Keratinocyte (primary cell): ENCODE data around the gene BTG2.

ENCODE experiments used
- EZH2 ChIP-seq: IDR thresholded peaks from one replicate; pipeline ENCODE4 v1.6.1; 2012; ENCODE audit warnings: inconsistent platforms, mild to moderate bottlenecking, low read length, moderate library complexity
- TF ChIP-seq, protein P1 (sequence below), 3 experiments: IDR thresholded peaks in 1 of 3; conservative IDR thresholded peaks in 1 of 3; optimal IDR thresholded peaks in 1 of 3; 2 replicates in 2 of 3; 3 replicates in 1 of 3; pipeline versions ENCODE3 to v1.5.1; 2011; ENCODE audit warnings: low read length in 3 of 3, mild to moderate bottlenecking in 3 of 3, moderate library complexity in 2 of 3, control low read depth in 1 of 3, inconsistent platforms in 1 of 3; ENCODE audit not compliant: insufficient read depth in 2 of 3; ENCODE audit errors: extremely low read depth in 1 of 3

DNA sequence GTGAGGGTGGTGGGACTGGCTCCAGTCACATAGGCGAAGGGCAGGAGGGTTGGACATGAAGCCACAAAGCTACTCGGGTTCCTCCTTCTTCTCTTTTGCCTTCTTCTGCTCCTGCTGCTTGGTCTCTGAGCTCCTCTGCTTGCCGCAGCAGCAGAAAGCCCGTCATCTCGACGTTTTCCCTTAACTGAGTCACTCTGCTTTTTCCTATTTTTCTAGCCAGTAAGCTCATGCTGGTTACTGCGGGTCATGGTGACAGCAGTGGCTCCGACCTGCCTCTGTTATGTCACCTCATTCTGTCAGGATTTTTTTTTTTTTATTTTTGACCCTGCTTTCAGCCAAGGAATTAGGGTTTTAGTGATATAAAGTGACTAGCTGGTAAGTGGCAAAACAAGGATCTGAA lies 48.2 kb downstream of the BTG2 start:
- no peak for TF ChIP-seq EZH2
- TF ChIP-seq, protein P1, sequence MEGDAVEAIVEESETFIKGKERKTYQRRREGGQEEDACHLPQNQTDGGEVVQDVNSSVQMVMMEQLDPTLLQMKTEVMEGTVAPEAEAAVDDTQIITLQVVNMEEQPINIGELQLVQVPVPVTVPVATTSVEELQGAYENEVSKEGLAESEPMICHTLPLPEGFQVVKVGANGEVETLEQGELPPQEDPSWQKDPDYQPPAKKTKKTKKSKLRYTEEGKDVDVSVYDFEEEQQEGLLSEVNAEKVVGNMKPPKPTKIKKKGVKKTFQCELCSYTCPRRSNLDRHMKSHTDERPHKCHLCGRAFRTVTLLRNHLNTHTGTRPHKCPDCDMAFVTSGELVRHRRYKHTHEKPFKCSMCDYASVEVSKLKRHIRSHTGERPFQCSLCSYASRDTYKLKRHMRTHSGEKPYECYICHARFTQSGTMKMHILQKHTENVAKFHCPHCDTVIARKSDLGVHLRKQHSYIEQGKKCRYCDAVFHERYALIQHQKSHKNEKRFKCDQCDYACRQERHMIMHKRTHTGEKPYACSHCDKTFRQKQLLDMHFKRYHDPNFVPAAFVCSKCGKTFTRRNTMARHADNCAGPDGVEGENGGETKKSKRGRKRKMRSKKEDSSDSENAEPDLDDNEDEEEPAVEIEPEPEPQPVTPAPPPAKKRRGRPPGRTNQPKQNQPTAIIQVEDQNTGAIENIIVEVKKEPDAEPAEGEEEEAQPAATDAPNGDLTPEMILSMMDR (optimal IDR thresholded peaks at IDR 0.05 in 1 of 3, IDR thresholded peaks at IDR 0.05 in 1 of 3, conservative IDR thresholded peaks at IDR 0.05 in 1 of 3; ENCODE audit: extremely low read depth in 1 of 3, insufficient read depth in 2 of 3, low read length in 3 of 3), result no peak
